A549 (cell line): ENCODE measurements around the gene NUCB1. TPM values are rescaled to one million over a fixed set of nuclear protein-coding genes. Genes with fewer than 3 reads are reported as not detected.

Experiments
- ATAC-seq, 2 experiments: fragments of 200-7000 bp in 1 of 2; fragments of >200 bp in 1 of 2; cut with Nextera tagmentation in 1 of 2; cut with Tn5 transposase in 1 of 2; 3 replicates each; pipeline versions ENCODE4 v1.8.0 to v1.9.1; 2018 to 2020; ENCODE audit warnings: mild to moderate bottlenecking in 1 of 2, moderate library complexity in 1 of 2
- CTCF ChIA-PET: fragments of 300-600 bp; sonication (Branson Sonifier 250); formaldehyde crosslinking; extraction: SDS; loops from one replicate; lab custom pipeline; 2021; ENCODE audit warnings: antibody characterized with exemption, inconsistent platforms; lab: Yijun Ruan, JAX
- POLR2A ChIA-PET: fragments of 350-600 bp; formaldehyde crosslinking; extraction: SDS; loops from one replicate; lab custom pipeline; 2021; ENCODE audit warnings: antibody characterized with exemption, inconsistent platforms; lab: Yijun Ruan, JAX
- DNase-seq, 2 experiments: peaks; one replicate each; pipeline versions ENCODE4 v3.0.0 to v3.0.0-alpha.2; 2011 to 2016; ENCODE audit warnings: low read depth in 1 of 2, low spot score in 1 of 2
- FAIRE-seq: peaks from 2 replicates; lab custom pipeline; 2011; peaks lifted over from hg19 to GRCh38; lab: Jason Lieb, UNC
- H3K27ac ChIP-seq, 2 experiments: fragments of >200 bp; sonication (Bioruptor Twin); formaldehyde crosslinking; 3 replicates each; pipeline ENCODE4 v1.5.1; 2016 to 2017
- H3K4me1 ChIP-seq: fragments of >200 bp; sonication (Bioruptor Twin); formaldehyde crosslinking; 3 replicates; pipeline ENCODE4 v1.6.1; 2016
- H3K4me2 ChIP-seq: fragments of >200 bp; sonication (Bioruptor Twin); formaldehyde crosslinking; 3 replicates; pipeline ENCODE4 v1.6.1; 2016
- H3K4me3 ChIP-seq: fragments of >200 bp; sonication (Bioruptor Twin); formaldehyde crosslinking; 3 replicates; pipeline ENCODE4 v1.5.1; 2016
- H3K9me3 ChIP-seq: fragments of >200 bp; sonication (Bioruptor Twin); formaldehyde crosslinking; 3 replicates; pipeline ENCODE4 v1.6.1; 2016
- ATOH8 ChIP-seq: fragments of 250-450 bp; sonication (Bioruptor Pico); IDR thresholded peaks from 2 replicates; pipeline ENCODE4 v1.5.0; 2020; ENCODE audit warnings: low read depth, mild to moderate bottlenecking, moderate library complexity
- BCL3 ChIP-seq: fragments of >200 bp; sonication (Bioruptor Twin); formaldehyde crosslinking; IDR thresholded peaks from 3 replicates; pipeline ENCODE4 v1.6.1; 2016
- BHLHE40 ChIP-seq: IDR thresholded peaks from 2 replicates; pipeline ENCODE4 v1.6.1; 2012; ENCODE audit warnings: low read depth, low read length, inconsistent platforms
- CEBPB ChIP-seq, 2 experiments: fragments of >200 bp in 1 of 2; sonication (Bioruptor Twin) in 1 of 2; formaldehyde crosslinking in 1 of 2; IDR thresholded peaks; 2 replicates each; pipeline ENCODE4 v1.6.1; 2012 to 2016
- CHD2 ChIP-seq: fragments of 150-350 bp; IDR thresholded peaks from 2 replicates; pipeline ENCODE4 v1.6.1; 2014; ENCODE audit warnings: low read length; ENCODE audit not compliant: partially characterized antibody
- EHF ChIP-seq: fragments of 250-450 bp; sonication (Bioruptor Pico); IDR thresholded peaks from 2 replicates; pipeline ENCODE4 v1.5.0; 2020; ENCODE audit warnings: mild to moderate bottlenecking
- ELK1 ChIP-seq: fragments of 150-350 bp; IDR thresholded peaks from 2 replicates; pipeline ENCODE4 v1.6.1; 2014; ENCODE audit warnings: low read depth, mild to moderate bottlenecking, low read length
- HDAC2 ChIP-seq: fragments of 200-600 bp; sonication (generic); IDR thresholded peaks from 2 replicates; pipeline ENCODE4 v1.6.1; 2016
- HOXB13 ChIP-seq: fragments of 250-450 bp; sonication (Bioruptor Pico); IDR thresholded peaks from 2 replicates; pipeline ENCODE4 v1.5.0; 2020; ENCODE audit warnings: low read depth, mild to moderate bottlenecking, moderate library complexity
- KDM5A ChIP-seq: fragments of 200-600 bp; sonication (generic); IDR thresholded peaks from 2 replicates; pipeline ENCODE4 v1.6.1; 2016; ENCODE audit warnings: antibody characterized with exemption, mild to moderate bottlenecking
- MAFK ChIP-seq: fragments of 450-650 bp; IDR thresholded peaks from 2 replicates; pipeline ENCODE4 v1.6.1; 2014; ENCODE audit not compliant: partially characterized antibody
- MAX ChIP-seq: IDR thresholded peaks from 2 replicates; pipeline ENCODE4 v1.6.1; 2012
- MYC ChIP-seq: IDR thresholded peaks from 2 replicates; pipeline ENCODE4 v1.6.1; 2012; ENCODE audit warnings: mild to moderate bottlenecking, inconsistent platforms, low read length, improper control_type of control experiment, borderline replicate concordance
- NFE2L2 ChIP-seq: fragments of 150-350 bp; conservative IDR thresholded peaks from 2 replicates; pipeline ENCODE4 v1.6.1; 2014; ENCODE audit warnings: low read length
- NPAS2 ChIP-seq: fragments of 250-450 bp; sonication (Bioruptor Pico); IDR thresholded peaks from 2 replicates; pipeline ENCODE4 v1.8.0; 2022; ENCODE audit warnings: mild to moderate bottlenecking, moderate library complexity, borderline replicate concordance
- NR3C1 ChIP-seq: fragments of >200 bp; sonication (Bioruptor Twin); formaldehyde crosslinking; IDR thresholded peaks from 3 replicates; pipeline ENCODE4 v1.6.1; 2017
- PBX3 ChIP-seq: IDR thresholded peaks from 2 replicates; pipeline ENCODE4 v1.6.1; 2012
- POLR2A ChIP-seq: IDR thresholded peaks from 2 replicates; pipeline ENCODE4 v1.6.1; 2012; ENCODE audit warnings: mild to moderate bottlenecking, low read length
- POLR2AphosphoS2 ChIP-seq: conservative IDR thresholded peaks from 2 replicates; pipeline ENCODE4 v1.6.1; 2012; ENCODE audit warnings: low read length, improper control_type of control experiment, inconsistent platforms
- RAD21 ChIP-seq, 2 experiments: fragments of >200 bp in 1 of 2; sonication (Bioruptor Twin) in 1 of 2; formaldehyde crosslinking in 1 of 2; IDR thresholded peaks in 1 of 2; conservative IDR thresholded peaks in 1 of 2; 2 replicates in 1 of 2; 3 replicates in 1 of 2; pipeline ENCODE4 v1.6.1; 2012 to 2018; ENCODE audit warnings: inconsistent platforms in 1 of 2
- TFCP2L1 ChIP-seq: fragments of 250-450 bp; sonication (Bioruptor Pico); IDR thresholded peaks from 2 replicates; pipeline ENCODE4 v1.5.0; 2021; ENCODE audit warnings: mild to moderate bottlenecking
- ZFP36 ChIP-seq: fragments of 450-650 bp; IDR thresholded peaks from 2 replicates; pipeline ENCODE4 v1.6.1; 2014; ENCODE audit warnings: borderline replicate concordance; ENCODE audit not compliant: partially characterized antibody
- ZNF302 ChIP-seq: fragments of 250-450 bp; sonication (Bioruptor Pico); IDR thresholded peaks from 2 replicates; pipeline ENCODE4 v1.9.0; 2021; ENCODE audit warnings: inconsistent platforms, mild to moderate bottlenecking, moderate library complexity
- ZSCAN20 ChIP-seq: fragments of 250-450 bp; sonication (Bioruptor Pico); IDR thresholded peaks from 2 replicates; pipeline ENCODE4 v1.8.0; 2022; ENCODE audit warnings: mild to moderate bottlenecking, moderate library complexity
- WGBS: methylation state at CpG from one replicate; pipeline ENCODE4 v1.1.6; 2017; ENCODE audit errors: missing lambda C conversion rate; 5-methylcytosine and 5-hydroxymethylcytosine counted together
- polyA plus RNA-seq, 4 experiments: library from polyadenylated mRNA; depleted of rRNA in 3 of 4; stranded (reverse); fragments of >200 nt; fragmentation: RNase III in 1 of 4; extraction: RNeasy Plus Mini Kit Qiagen cat#74134 plus additional on column Dnase treatment in 1 of 4; gene quantifications; 2 replicates in 3 of 4; 3 replicates in 1 of 4; pipeline ENCODE4 v1.2.3, GENCODE V29; 2011 to 2017

The NUCB1 gene
- polyA plus RNA-seq, 2 of the 4 experiments (the other 2 are of a cell fraction) = 79.5 to 182 TPM

GRCh38 chr19:48890551-48890950 is 9.6 kb upstream of the NUCB1 start:
- Histone ChIP-seq H3K4me3 (no peak overlapping the region), H3K27ac (peak overlapping the region in 1 of 2 experiments; percentile 29; a peak in 1 of 6 replicates), H3K4me2 (no peak overlapping the region), H3K4me1 (0 out of 3 replicates have a peak, but pooled peaks cover 4% of the 10 kb centered on the region), H3K9me3 (no peaks in the 10 kb centered on the region)
- ATAC-seq = peak; percentile 49 to 52; a peak in 3 of 6 replicates
- FAIRE-seq = no peak
- ChIA-PET POLR2A (interaction anchor here (0.7 kb wide), 1 partner anchor 21 kb away, joined by 3 read pairs; no protein-coding TSS in a partner anchor), CTCF (interaction anchor here (0.6 kb wide), 1 partner anchor 51 kb away, joined by 3 read pairs; no protein-coding TSS in a partner anchor)
- DNase-seq = no peak
- 81% methylated on average over 4 of the region's 4 CpGs for WGBS
- TF ChIP-seq PBX3 = no peak
- no peak for TF ChIP-seq POLR2A
- TF ChIP-seq RAD21 (conservative IDR thresholded peaks at IDR 0.05 in 1 of 2, IDR thresholded peaks at IDR 0.05 in 1 of 2) = no peak
- TF ChIP-seq MAFK = peak; percentile 39
- TF ChIP-seq EHF (CRISPR knock-in tag) = no peak
- TF ChIP-seq CHD2 = no peak
- no peak for TF ChIP-seq HDAC2
- TF ChIP-seq NPAS2 (CRISPR knock-in tag) = no peak
- no peak for TF ChIP-seq BHLHE40
- no peak for TF ChIP-seq POLR2AphosphoS2
- 0 out of 2 replicates have a peak, but pooled peaks have one; percentile 26 for TF ChIP-seq NFE2L2
- no peak for TF ChIP-seq ZSCAN20
- TF ChIP-seq ELK1 = no peak
- TF ChIP-seq BCL3 = no peak
- no peak for TF ChIP-seq HOXB13 (CRISPR knock-in tag)
- no peak for TF ChIP-seq MAX
- TF ChIP-seq, all 56 proteins: peak for 2

- no peak overlapping the region for H3K27ac ChIP-seq
- no peaks in the 10 kb centered on the region for H3K9me3 ChIP-seq
- POLR2A ChIA-PET = no interaction called here
- no peak overlapping the region for H3K4me3 ChIP-seq
- no peak overlapping the region for H3K4me2 ChIP-seq
- no peak for ATAC-seq
- no peak for TF ChIP-seq MAX
- no peak for TF ChIP-seq ATOH8 (CRISPR knock-in tag)
- TF ChIP-seq BCL3 = no peak
- no peak for TF ChIP-seq CHD2
- TF ChIP-seq ZFP36 = no peak
- no peak for TF ChIP-seq TFCP2L1 (CRISPR knock-in tag)
- TF ChIP-seq NR3C1 = no peak
- no peak for TF ChIP-seq CEBPB (IDR thresholded peaks at IDR 0.05)
- no peak for TF ChIP-seq ZNF302 (CRISPR knock-in tag)
- no peak for TF ChIP-seq KDM5A
- no peak for TF ChIP-seq MYC
- peaks cover 12% of the 10 kb centered on the region; the same call in 2 of the 3 replicates for H3K4me1 ChIP-seq
- CTCF ChIA-PET = interaction anchor here (1.2 to 1.9 kb wide), 4 partner anchors 10 to 108 kb away, joined by 4 to 9 read pairs (median 5); no protein-coding TSS in a partner anchor
- DNase-seq = no peak
- WGBS = 93% methylated on average over 21 of the region's 21 CpGs
- no peak for FAIRE-seq
These were observed 4.9 kb upstream of the NUCB1 start for GRCh38 chr19:48895226-48895625.
